PFSK-1 (cell line): ENCODE data around the gene SLC9C1.

Source experiments
- FOXP2 ChIP-seq: optimal IDR thresholded peaks from 2 replicates; pipeline ENCODE3; 2011; ENCODE audit warnings: borderline replicate concordance, control low read depth, inconsistent platforms; ENCODE audit not compliant: insufficient read depth; ENCODE audit errors: extremely low read length, extremely low read depth
- POLR2AphosphoS5 ChIP-seq: IDR thresholded peaks from 2 replicates; pipeline ENCODE4 v1.6.1; 2012; ENCODE audit warnings: low read depth, mild to moderate bottlenecking, control low read depth, low read length, moderate library complexity
- SIN3A ChIP-seq: IDR thresholded peaks from 2 replicates; pipeline ENCODE4 v1.6.1; 2012; ENCODE audit warnings: mild to moderate bottlenecking, low read length, moderate library complexity, borderline replicate concordance; ENCODE audit not compliant: insufficient read depth
- TAF1 ChIP-seq: IDR thresholded peaks from 2 replicates; pipeline ENCODE4 v1.6.1; 2012; ENCODE audit warnings: low read length, control low read depth, borderline replicate concordance; ENCODE audit not compliant: insufficient read depth
- TF ChIP-seq, protein P1 (sequence below), 2 experiments: IDR thresholded peaks; 2 replicates each; pipeline versions ENCODE4 v1.6.1 to v1.8.0; 2011 to 2012; ENCODE audit warnings: low read depth in 2 of 2, low read length in 2 of 2, control low read depth in 1 of 2, inconsistent platforms in 1 of 2, mild to moderate bottlenecking in 1 of 2, moderate library complexity in 1 of 2; ENCODE audit not compliant: insufficient read depth in 1 of 2

The SLC9C1 gene

DNA sequence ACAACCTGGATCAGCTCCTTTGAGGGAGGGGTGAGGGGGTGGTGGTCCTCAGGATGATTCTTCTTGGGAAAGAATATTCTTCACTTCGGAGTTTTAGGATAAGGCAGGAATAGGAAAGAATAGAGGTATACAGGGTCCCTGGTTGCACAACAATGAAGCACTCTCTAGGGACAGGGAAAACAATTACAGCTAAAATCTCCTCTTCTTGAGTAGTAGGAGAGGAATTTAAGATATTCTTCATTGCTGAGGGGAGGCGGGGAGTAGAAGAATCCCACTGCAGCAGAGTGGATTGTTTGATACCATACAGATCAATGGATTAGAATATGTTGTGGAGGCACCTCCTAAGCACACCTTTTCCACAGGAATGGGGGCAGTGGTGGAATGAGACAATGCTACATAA is 20.5 kb downstream of the SLC9C1 start:
- TF ChIP-seq POLR2AphosphoS5 (no peak), TAF1 (no peak), FOXP2 (no peak), SIN3A (no peak)
- TF ChIP-seq, protein P1, sequence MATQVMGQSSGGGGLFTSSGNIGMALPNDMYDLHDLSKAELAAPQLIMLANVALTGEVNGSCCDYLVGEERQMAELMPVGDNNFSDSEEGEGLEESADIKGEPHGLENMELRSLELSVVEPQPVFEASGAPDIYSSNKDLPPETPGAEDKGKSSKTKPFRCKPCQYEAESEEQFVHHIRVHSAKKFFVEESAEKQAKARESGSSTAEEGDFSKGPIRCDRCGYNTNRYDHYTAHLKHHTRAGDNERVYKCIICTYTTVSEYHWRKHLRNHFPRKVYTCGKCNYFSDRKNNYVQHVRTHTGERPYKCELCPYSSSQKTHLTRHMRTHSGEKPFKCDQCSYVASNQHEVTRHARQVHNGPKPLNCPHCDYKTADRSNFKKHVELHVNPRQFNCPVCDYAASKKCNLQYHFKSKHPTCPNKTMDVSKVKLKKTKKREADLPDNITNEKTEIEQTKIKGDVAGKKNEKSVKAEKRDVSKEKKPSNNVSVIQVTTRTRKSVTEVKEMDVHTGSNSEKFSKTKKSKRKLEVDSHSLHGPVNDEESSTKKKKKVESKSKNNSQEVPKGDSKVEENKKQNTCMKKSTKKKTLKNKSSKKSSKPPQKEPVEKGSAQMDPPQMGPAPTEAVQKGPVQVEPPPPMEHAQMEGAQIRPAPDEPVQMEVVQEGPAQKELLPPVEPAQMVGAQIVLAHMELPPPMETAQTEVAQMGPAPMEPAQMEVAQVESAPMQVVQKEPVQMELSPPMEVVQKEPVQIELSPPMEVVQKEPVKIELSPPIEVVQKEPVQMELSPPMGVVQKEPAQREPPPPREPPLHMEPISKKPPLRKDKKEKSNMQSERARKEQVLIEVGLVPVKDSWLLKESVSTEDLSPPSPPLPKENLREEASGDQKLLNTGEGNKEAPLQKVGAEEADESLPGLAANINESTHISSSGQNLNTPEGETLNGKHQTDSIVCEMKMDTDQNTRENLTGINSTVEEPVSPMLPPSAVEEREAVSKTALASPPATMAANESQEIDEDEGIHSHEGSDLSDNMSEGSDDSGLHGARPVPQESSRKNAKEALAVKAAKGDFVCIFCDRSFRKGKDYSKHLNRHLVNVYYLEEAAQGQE (IDR thresholded peaks at IDR 0.05; ENCODE audit: insufficient read depth in 1 of 2, low read depth in 2 of 2, low read length in 2 of 2): no peak

DNA sequence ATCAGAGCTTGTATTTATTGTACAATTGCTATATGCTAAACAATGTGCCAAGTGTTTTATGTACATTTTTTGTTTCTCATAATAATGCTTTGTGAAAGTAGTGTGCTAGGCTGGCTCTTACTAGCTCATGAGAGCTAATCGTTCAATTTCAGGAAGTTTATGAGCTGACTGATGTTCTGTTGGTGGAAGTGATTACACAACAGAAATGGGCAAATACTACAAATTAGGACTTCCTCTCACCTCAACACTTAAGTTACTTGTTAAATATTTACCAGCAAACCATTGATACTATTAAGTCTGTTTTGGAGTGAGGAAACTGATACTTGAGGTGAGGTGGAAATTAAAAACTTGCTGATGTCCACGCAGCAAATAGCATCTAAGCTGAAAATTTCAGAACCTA is 32.3 kb downstream of the SLC9C1 start:
- TF ChIP-seq FOXP2 (no peak), TAF1 (no peak), SIN3A (no peak), POLR2AphosphoS5 (no peak)
- TF ChIP-seq, protein P1 (IDR thresholded peaks at IDR 0.05; ENCODE audit: insufficient read depth in 1 of 2, low read depth in 2 of 2, low read length in 2 of 2): no peak

DNA sequence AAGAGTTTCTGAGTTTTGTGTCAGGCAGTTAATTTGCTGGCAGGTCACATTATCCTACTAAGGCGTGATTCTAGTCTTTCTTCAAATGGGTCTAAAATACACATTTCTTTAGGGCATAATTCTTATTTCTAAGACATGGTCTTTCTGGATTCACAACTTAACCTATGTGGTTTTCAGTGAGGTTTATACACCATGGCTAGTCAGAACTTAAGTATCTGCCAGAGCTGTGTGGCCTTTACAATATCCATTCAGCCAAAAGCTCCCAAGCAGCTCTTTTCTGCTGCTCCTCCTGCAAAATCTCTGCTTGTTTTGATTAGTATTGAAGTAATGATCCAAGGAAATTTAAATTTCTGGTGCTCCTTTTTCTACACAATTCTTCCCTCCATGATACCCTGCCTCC is 33.5 kb downstream of the SLC9C1 start:
- TF ChIP-seq POLR2AphosphoS5 (no peak), TAF1 (no peak), FOXP2 (no peak), SIN3A (no peak)
- TF ChIP-seq, protein P1 (IDR thresholded peaks at IDR 0.05; ENCODE audit: insufficient read depth in 1 of 2, low read depth in 2 of 2, low read length in 2 of 2): no peak

DNA sequence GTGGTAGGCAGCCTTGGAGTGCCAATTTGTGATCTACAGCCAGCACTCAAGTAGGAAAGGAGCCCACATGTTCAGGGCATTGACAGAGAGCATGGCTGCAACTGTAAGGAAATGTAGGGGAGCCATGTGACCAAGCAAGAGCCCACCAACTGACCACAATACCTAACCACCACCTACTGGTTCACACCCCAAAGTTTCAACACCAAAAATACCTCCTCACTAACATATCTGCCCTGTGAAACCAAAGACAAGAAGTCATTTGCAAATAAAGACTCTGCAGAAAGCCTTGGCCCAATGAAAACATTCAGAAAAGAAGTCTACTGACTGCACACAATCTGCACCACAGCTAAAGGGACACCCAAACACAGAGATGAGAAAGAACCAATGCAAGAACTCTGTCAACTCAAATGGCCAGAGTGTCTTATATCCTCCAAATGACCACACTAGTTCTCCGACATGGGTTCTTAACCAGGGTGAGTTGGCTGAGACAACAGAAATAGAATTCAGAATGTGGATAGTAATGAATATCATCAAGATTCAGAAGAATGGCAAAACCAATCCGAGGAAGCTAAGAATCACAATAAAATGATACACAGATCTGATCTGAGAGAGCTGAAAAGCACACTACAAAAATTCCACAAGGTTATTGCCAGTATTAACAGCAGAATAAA is 40.6 kb downstream of the SLC9C1 start:
- no peak for TF ChIP-seq TAF1
- TF ChIP-seq, protein P1 (IDR thresholded peaks at IDR 0.05; ENCODE audit: insufficient read depth in 1 of 2, low read depth in 2 of 2, low read length in 2 of 2): no peak
- no peak for TF ChIP-seq FOXP2
- TF ChIP-seq SIN3A: no peak
- TF ChIP-seq POLR2AphosphoS5: no peak
